Keratinocyte (primary cell): ENCODE measurements around the gene NTF4.
"Not testable (repeated sequence)": the region's sequence is repeated elsewhere in the genome, so short reads cannot be mapped to it uniquely, and the experiment has no call there.

Source experiments
- EZH2 ChIP-seq: IDR thresholded peaks from one replicate; pipeline ENCODE4 v1.6.1; 2012; ENCODE audit warnings: inconsistent platforms, mild to moderate bottlenecking, low read length, moderate library complexity
- TF ChIP-seq, protein P1 (sequence below), 3 experiments: IDR thresholded peaks in 1 of 3; conservative IDR thresholded peaks in 1 of 3; optimal IDR thresholded peaks in 1 of 3; 2 replicates in 2 of 3; 3 replicates in 1 of 3; pipeline versions ENCODE3 to v1.5.1; 2011; ENCODE audit warnings: low read length in 3 of 3, mild to moderate bottlenecking in 3 of 3, moderate library complexity in 2 of 3, control low read depth in 1 of 3, inconsistent platforms in 1 of 3; ENCODE audit not compliant: insufficient read depth in 2 of 3; ENCODE audit errors: extremely low read depth in 1 of 3

- TF ChIP-seq, protein P1, sequence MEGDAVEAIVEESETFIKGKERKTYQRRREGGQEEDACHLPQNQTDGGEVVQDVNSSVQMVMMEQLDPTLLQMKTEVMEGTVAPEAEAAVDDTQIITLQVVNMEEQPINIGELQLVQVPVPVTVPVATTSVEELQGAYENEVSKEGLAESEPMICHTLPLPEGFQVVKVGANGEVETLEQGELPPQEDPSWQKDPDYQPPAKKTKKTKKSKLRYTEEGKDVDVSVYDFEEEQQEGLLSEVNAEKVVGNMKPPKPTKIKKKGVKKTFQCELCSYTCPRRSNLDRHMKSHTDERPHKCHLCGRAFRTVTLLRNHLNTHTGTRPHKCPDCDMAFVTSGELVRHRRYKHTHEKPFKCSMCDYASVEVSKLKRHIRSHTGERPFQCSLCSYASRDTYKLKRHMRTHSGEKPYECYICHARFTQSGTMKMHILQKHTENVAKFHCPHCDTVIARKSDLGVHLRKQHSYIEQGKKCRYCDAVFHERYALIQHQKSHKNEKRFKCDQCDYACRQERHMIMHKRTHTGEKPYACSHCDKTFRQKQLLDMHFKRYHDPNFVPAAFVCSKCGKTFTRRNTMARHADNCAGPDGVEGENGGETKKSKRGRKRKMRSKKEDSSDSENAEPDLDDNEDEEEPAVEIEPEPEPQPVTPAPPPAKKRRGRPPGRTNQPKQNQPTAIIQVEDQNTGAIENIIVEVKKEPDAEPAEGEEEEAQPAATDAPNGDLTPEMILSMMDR (optimal IDR thresholded peaks at IDR 0.05 in 1 of 3, IDR thresholded peaks at IDR 0.05 in 1 of 3, conservative IDR thresholded peaks at IDR 0.05 in 1 of 3; ENCODE audit: extremely low read depth in 1 of 3, insufficient read depth in 2 of 3, low read length in 3 of 3) = not testable (repeated sequence)
- not testable (repeated sequence) for TF ChIP-seq EZH2
Observed at GRCh38 chr19:49043548-49043947, 21.1 kb downstream of the NTF4 start, which contains the start of gene CGB5.
